Fibroblast of pulmonary artery (primary cell): ENCODE measurements around the gene SNX19.

Experiments used
- DNase-seq: peaks from one replicate; pipeline ENCODE4 v3.0.0-alpha.2; 2010; ENCODE audit warnings: low read depth
- H3K4me3 ChIP-seq: replicated peaks from 2 replicates; pipeline ENCODE4 v1.5.1; 2011; ENCODE audit warnings: low read depth, mild to moderate bottlenecking, control low read depth, low read length, moderate library complexity
- CTCF ChIP-seq: IDR thresholded peaks from 2 replicates; pipeline ENCODE4 v1.5.1; 2011; ENCODE audit warnings: mild to moderate bottlenecking, control low read depth, low read length, inconsistent platforms; ENCODE audit errors: missing control alignments

The SNX19 gene

GRCh38 chr11:130908061-130908460 lies 8.2 kb downstream of the SNX19 start:
- no peak overlapping the region for H3K4me3 ChIP-seq
- no peak for DNase-seq
- TF ChIP-seq CTCF = no peak

- TF ChIP-seq CTCF = no peak
- no peak for DNase-seq
- no peak overlapping the region for H3K4me3 ChIP-seq
Measured at GRCh38 chr11:130907229-130907628, 9.1 kb downstream of the SNX19 start.

- TF ChIP-seq CTCF = no peak
- no peak overlapping the region for H3K4me3 ChIP-seq
- DNase-seq = no peak
Measured at GRCh38 chr11:130906616-130907015, 9.7 kb downstream of the SNX19 start.

- no peak for TF ChIP-seq CTCF
- no peak for DNase-seq
- H3K4me3 ChIP-seq = no peak overlapping the region
Measured at GRCh38 chr11:130905512-130905911, 10.8 kb downstream of the SNX19 start.

DNA sequence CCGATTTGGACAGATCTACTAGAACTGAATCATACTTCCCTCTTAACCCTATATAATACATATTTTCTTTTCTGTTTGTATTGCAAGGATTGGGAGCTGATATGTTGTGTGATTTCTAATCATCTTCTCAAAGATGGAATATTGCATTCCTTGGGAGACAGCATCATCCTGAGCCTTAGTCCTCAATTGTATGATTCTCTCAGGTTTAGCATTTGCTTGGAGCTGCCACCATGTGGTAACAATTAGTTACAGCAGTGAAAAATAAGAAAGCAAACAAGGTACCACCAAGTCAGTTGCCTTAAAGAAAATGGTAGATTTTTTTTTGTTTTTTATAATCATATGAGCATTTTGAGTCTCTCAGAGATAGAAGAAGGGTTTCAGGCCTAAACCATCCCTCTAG lies 11.9 kb downstream of the SNX19 start:
- TF ChIP-seq CTCF = peak; percentile 54
- DNase-seq = peak; percentile 42
- H3K4me3 ChIP-seq = no peak overlapping the region

- H3K4me3 ChIP-seq = no peak overlapping the region
- no peak for DNase-seq
- no peak for TF ChIP-seq CTCF
Measured at GRCh38 chr11:130902380-130902779, 13.9 kb downstream of the SNX19 start.

DNA sequence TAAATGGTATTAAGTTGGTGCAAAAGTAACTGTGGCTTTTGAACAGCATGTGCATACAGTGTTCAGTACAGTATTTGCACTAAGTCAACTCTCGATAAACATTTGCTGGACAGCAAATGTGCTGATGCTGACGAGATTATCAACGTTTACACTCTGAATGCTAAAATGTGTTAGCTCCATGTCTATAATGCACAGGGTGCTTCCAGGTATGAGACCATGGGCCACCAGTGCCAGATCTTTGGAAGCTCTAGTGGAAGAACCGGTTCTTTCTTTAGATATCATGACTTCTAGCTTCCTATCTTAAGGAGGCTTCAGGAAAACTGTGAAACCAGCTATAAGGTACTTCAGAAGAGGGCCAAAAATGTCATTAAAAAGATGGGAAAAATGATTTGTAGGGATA lies 17.2 kb downstream of the SNX19 start:
- no peak for TF ChIP-seq CTCF
- DNase-seq = no peak
- no peak overlapping the region for H3K4me3 ChIP-seq
